Prostate gland (tissue), 2 donors: ENCODE results near the gene DHX34.

ENCODE experiments used
- POLR2A ChIP-seq: fragments of 450-650 bp; IDR thresholded peaks from one replicate; pipeline ENCODE4 v1.6.1; 2016; ENCODE audit warnings: antibody characterized with exemption, mild to moderate bottlenecking
- TF ChIP-seq, protein P1 (sequence below), 4 experiments: fragments of 200-600 bp in 2 of 4; fragments of 450-650 bp in 2 of 4; sonication (generic) in 2 of 4; IDR thresholded peaks; 1 replicate in 3 of 4; 2 replicates in 1 of 4; pipeline ENCODE4 v1.5.1; 2016 to 2019; ENCODE audit warnings: antibody characterized with exemption in 4 of 4, mild to moderate bottlenecking in 2 of 4, moderate library complexity in 2 of 4

DNA sequence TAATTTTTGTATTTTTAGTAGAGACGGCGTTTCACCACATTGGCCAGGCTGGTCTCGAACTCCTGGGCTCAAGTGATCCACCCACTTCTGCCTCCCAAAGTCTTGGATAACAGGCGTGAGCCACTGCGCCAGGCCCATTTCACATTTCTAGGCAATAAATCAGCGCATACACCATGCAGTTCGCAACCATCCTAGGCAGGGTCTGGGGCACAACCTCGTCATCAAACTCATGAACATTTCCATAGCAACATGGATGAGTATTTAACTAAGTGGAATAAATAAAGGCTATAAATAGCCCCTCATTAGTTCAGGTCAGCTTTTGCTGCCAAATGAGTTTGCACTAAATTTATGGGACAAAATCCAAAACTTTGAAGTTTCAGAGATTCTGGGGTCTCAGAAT is 62.0 kb downstream of the DHX34 start:
- TF ChIP-seq, protein P1, sequence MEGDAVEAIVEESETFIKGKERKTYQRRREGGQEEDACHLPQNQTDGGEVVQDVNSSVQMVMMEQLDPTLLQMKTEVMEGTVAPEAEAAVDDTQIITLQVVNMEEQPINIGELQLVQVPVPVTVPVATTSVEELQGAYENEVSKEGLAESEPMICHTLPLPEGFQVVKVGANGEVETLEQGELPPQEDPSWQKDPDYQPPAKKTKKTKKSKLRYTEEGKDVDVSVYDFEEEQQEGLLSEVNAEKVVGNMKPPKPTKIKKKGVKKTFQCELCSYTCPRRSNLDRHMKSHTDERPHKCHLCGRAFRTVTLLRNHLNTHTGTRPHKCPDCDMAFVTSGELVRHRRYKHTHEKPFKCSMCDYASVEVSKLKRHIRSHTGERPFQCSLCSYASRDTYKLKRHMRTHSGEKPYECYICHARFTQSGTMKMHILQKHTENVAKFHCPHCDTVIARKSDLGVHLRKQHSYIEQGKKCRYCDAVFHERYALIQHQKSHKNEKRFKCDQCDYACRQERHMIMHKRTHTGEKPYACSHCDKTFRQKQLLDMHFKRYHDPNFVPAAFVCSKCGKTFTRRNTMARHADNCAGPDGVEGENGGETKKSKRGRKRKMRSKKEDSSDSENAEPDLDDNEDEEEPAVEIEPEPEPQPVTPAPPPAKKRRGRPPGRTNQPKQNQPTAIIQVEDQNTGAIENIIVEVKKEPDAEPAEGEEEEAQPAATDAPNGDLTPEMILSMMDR (IDR thresholded peaks at IDR 0.05): no peak
- no peak for TF ChIP-seq POLR2A
